ENCODE measurements around the gene ITPR2.
"Not testable (repeated sequence)": the region's sequence is repeated elsewhere in the genome, so short reads cannot be mapped to it uniquely, and the experiment has no call there.

ITPR2 gene

GRCh38 chr12:26750531-26751175 lies 82.3 kb downstream of the ITPR2 start:
- DNase-seq: no peak

- DNase-seq: no peak
These were observed 83.2 kb downstream of the ITPR2 start for GRCh38 chr12:26749781-26750180.

- DNase-seq: no peak
These were observed 84.1 kb downstream of the ITPR2 start for GRCh38 chr12:26748741-26749431.

GRCh38 chr12:26748412-26748740 lies 84.6 kb downstream of the ITPR2 start:
- no peak for DNase-seq

- DNase-seq: no peak
These were observed 86.8 kb downstream of the ITPR2 start for GRCh38 chr12:26746121-26746714.

GRCh38 chr12:26744697-26745440 lies 88.1 kb downstream of the ITPR2 start:
- no peak for DNase-seq

- DNase-seq: no peak
These were observed 88.9 kb downstream of the ITPR2 start for GRCh38 chr12:26744042-26744626.

GRCh38 chr12:26741584-26742227 lies 91.3 kb downstream of the ITPR2 start:
- no peak for DNase-seq

GRCh38 chr12:26740991-26741390 lies 92.0 kb downstream of the ITPR2 start:
- no peak for DNase-seq

- no peak for DNase-seq
These were observed 92.6 kb downstream of the ITPR2 start for GRCh38 chr12:26740348-26740747.

- DNase-seq: no peak
These were observed 95.4 kb downstream of the ITPR2 start for GRCh38 chr12:26737487-26738030.

GRCh38 chr12:26736563-26737486 lies 96.2 kb downstream of the ITPR2 start:
- no peak for DNase-seq

- no peak for DNase-seq
These were observed 97.8 kb downstream of the ITPR2 start for GRCh38 chr12:26735249-26735639.

GRCh38 chr12:26734510-26735248 lies 98.3 kb downstream of the ITPR2 start:
- DNase-seq: no peak

GRCh38 chr12:26732005-26732908 lies 100.7 kb downstream of the ITPR2 start:
- no peak for DNase-seq

- no peak for DNase-seq
These were observed 102.3 kb downstream of the ITPR2 start for GRCh38 chr12:26730481-26731350.

- DNase-seq: not testable (repeated sequence)
These were observed 103.8 kb downstream of the ITPR2 start for GRCh38 chr12:26729137-26729671.
